Memory B cell (primary cell): ENCODE measurements around the gene DOK6.
"Not testable (repeated sequence)": the region's sequence is repeated elsewhere in the genome, so short reads cannot be mapped to it uniquely, and the experiment has no call there.

Source experiments
- ATAC-seq: fragments of 150-1000 bp; cut with Tn5 transposase; 2 replicates; pipeline ENCODE4 v1.10.0; 2021; ENCODE audit warnings: low read depth, mild to moderate bottlenecking, moderate library complexity
- DNase-seq, 2 donors: peaks; one replicate each; pipeline ENCODE4 v3.0.0; 2022; ENCODE audit warnings: low spot score in 2 of 2
- H3K27ac Mint-ChIP-seq: one replicate; pipeline ENCODE4 v1.8.0; 2022; ENCODE audit warnings: mild to moderate bottlenecking, moderate library complexity, mixed read lengths
- H3K27me3 Mint-ChIP-seq: one replicate; pipeline ENCODE4 v1.8.0; 2022; ENCODE audit warnings: mixed read lengths
- H3K36me3 Mint-ChIP-seq: one replicate; pipeline ENCODE4 v1.8.0; 2022; ENCODE audit warnings: mild to moderate bottlenecking, mixed read lengths
- H3K4me1 Mint-ChIP-seq: one replicate; pipeline ENCODE4 v1.8.0; 2022; ENCODE audit warnings: mixed read lengths
- H3K4me3 Mint-ChIP-seq: one replicate; pipeline ENCODE4 v1.8.0; 2022; ENCODE audit warnings: mild to moderate bottlenecking, moderate library complexity, mixed read lengths
- H3K9me3 Mint-ChIP-seq: one replicate; pipeline ENCODE4 v1.8.0; 2022; ENCODE audit warnings: mixed read lengths

The DOK6 gene

DNA sequence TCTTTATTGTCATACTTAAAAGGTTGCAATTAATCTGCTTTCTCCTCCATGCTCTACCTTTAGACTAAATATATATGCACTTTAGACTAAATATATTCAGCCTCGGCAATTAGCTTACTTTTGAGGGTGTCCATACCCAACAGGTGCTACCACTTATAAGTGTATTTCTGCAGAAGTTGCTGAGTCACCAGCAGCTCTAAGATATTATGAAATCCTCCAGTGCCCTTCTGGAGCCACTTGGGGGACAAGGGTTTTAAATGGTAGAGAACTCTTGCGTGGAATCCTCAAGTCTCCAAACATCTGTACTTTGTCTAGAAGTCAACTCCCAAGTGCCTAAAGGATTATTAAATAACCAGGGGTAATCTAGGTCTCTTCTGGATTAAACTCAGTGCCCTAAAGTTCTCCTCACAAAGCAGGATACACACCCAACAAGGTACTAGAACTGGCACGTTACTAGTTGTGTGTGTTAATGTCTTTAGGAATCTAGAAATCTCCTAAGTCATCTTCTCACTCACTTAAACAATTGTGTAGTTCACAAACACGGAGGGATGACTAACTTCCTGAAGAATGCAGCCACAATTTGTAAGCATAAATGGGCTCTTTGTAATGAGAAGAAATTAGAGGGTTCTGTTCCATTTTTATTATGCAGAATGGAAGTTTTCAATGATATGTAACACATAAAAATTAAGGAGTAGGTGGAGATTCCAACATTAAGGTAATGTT lies 387.3 kb downstream of the DOK6 start:
- DNase-seq (no peak), ATAC-seq (no peak)
- H3K36me3 Mint-ChIP-seq = no peaks in the 10 kb centered on the region
- H3K27me3 Mint-ChIP-seq = no peaks in the 10 kb centered on the region
- H3K4me3 Mint-ChIP-seq = no peak overlapping the region
- H3K27ac Mint-ChIP-seq = no peak overlapping the region
- H3K9me3 Mint-ChIP-seq = peaks cover 3% of the 10 kb centered on the region
- H3K4me1 Mint-ChIP-seq = no peaks in the 10 kb centered on the region

DNA sequence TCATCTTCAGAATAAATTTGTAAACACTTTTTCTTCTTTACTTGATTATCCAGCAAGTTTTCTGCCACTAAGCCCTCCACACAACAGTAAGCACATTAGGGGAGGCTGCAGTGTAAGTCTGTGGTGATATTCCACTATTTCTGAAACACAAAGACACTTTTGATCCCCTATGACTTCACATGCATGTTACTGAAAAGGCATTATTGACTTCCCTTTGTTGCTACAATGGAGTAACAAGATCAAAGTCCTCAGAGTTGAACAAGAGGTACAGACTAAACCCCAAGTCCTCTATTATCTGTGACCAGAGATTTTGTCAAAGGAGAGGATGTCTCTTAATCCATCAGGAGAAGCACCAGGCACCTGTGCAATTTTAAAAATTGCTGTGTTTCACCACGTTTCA lies 389.1 kb downstream of the DOK6 start:
- H3K4me3 Mint-ChIP-seq = no peak overlapping the region
- ATAC-seq (no peak), DNase-seq (no peak)
- no peaks in the 10 kb centered on the region for H3K36me3 Mint-ChIP-seq
- no peaks in the 10 kb centered on the region for H3K4me1 Mint-ChIP-seq
- no peaks in the 10 kb centered on the region for H3K27me3 Mint-ChIP-seq
- H3K9me3 Mint-ChIP-seq = peaks cover 3% of the 10 kb centered on the region
- no peak overlapping the region for H3K27ac Mint-ChIP-seq

DNA sequence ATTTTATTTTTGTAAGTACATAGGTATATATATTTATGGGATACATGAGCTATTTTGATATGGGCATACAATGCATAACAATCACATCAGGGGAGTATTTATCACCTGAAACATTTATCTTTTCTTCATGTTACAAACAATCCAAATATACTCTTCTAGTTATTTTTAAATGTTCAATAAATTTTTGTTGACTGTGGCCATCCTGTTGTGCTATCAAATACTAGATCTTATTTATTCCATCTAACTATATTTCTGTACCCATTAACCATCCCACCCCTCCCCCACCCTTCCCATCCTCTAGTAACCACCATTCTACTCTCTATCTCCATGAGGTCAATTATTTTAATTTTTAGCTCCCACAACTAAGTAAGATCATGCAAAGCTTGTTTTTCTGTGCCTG lies 390.0 kb downstream of the DOK6 start:
- no peak for DNase-seq

DNA sequence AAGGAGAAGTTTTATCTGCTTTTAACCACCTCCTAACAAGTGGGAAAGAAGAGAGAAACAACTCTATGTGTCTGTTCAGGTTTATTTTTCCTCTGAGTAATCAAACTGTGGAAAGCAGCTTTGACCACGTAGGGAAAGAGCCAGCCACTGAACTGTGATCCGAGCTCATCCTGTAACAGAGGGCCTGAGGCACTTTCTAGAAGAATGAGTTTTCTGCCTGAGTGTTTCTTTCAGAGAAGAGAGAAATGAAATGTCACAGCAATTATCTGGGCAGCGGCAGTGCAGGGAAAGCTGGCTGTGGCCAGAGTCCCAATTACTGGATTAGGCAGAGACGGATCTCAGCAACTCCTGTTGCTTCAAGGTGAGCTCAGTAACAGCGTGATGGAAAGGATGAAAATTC lies 395.1 kb downstream of the DOK6 start:
- DNase-seq = no peak
- Mint-ChIP-seq H3K27me3 (peaks cover 5% of the 10 kb centered on the region), H3K9me3 (peaks cover 3% of the 10 kb centered on the region), H3K36me3 (no peaks in the 10 kb centered on the region), H3K27ac (no peak overlapping the region), H3K4me3 (no peak overlapping the region), H3K4me1 (no peaks in the 10 kb centered on the region)
- no peak for ATAC-seq

More for the DNA sequence above, 390.0 kb downstream of the DOK6 start:
- no peak overlapping the region for H3K27ac Mint-ChIP-seq
- H3K36me3 Mint-ChIP-seq = no peaks in the 10 kb centered on the region
- H3K4me1 Mint-ChIP-seq = no peaks in the 10 kb centered on the region
- ATAC-seq = no peak
- H3K9me3 Mint-ChIP-seq = peaks cover 3% of the 10 kb centered on the region
- H3K4me3 Mint-ChIP-seq = no peak overlapping the region
- no peaks in the 10 kb centered on the region for H3K27me3 Mint-ChIP-seq

DNA sequence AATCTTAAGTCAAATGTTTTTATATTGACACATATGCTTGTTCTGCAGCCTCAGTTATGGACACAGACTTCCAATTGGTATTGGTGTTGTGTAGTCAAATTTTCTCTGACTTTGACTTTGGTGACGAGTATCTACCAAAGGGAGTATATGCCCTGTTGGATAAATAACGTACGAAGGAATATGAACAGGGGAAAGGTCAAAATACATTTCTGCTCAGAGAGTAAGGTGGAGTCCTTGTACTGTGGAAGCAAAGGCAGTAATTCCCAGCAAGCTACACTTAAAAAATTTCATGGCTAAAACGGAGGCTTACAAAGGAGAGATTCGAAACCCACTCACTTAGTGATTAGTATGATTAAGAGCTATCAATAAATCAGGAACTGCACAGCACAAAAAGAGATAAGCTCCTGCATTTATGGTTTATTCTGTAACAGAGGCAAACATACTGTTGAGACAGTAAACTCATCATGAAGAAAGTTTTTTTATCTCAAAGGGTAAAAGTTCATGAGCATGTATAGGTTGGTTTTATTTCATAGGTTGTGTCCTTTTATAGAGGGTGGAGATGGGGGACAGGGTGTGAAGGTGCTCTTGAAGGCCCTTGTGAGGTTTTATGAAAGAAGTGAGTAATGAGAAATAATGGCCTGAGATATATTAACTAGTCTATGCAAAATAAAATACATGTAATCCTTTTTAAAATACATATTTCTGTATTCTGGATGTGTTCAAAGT lies 404.3 kb downstream of the DOK6 start:
- Mint-ChIP-seq H3K27me3 (peaks cover 2% of the 10 kb centered on the region), H3K36me3 (no peaks in the 10 kb centered on the region), H3K27ac (no peak overlapping the region), H3K4me3 (no peak overlapping the region), H3K9me3 (peaks cover 1% of the 10 kb centered on the region), H3K4me1 (no peaks in the 10 kb centered on the region)
- DNase-seq = no peak
- no peak for ATAC-seq

DNA sequence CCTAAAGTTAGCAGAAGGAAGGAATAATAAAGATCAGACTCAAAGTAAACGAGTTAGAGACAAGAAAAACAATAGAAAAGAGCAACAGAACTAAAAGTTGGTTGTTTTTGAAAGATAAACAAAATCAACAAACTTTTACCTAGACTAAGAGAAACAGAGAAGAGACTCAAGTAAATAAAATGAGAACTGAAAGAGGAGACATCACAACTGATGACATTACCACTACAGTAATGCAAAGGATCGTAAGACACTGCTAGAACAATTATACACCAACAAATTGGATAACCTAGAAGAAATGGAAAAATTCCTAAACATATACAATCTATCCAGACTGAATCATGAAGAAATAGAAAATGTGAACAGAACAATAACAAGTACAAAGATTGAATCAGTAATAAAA lies 407.7 kb downstream of the DOK6 start:
- Mint-ChIP-seq H3K4me3 (no peak overlapping the region), H3K9me3 (peaks cover 3% of the 10 kb centered on the region), H3K4me1 (no peaks in the 10 kb centered on the region), H3K27me3 (peaks cover 2% of the 10 kb centered on the region), H3K27ac (no peak overlapping the region), H3K36me3 (no peaks in the 10 kb centered on the region)
- DNase-seq (no peak), ATAC-seq (no peak)

DNA sequence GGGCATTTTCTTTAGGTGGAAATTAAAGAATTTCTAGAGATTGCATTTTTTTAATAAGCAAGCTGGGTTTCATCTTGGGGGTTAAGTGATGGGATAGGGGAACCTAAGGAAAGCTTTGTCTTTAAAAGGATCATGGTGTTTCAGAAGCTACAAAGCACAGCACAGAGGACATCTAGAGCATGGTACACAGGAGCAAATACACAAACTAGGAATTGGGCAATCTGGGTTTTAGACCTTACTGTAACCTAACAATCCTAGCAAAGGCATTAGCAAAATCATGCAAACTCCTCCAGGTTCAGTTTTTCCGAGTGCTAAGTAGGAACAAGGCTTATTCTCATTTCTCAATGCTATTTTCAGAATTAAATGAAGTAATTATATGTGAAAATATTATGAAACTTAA lies 412.9 kb downstream of the DOK6 start:
- Mint-ChIP-seq H3K27ac (no peak overlapping the region), H3K27me3 (no peaks in the 10 kb centered on the region), H3K9me3 (peaks cover 5% of the 10 kb centered on the region), H3K4me1 (peaks cover 2% of the 10 kb centered on the region), H3K4me3 (no peak overlapping the region), H3K36me3 (no peaks in the 10 kb centered on the region)
- no peak for ATAC-seq
- DNase-seq = no peak

DNA sequence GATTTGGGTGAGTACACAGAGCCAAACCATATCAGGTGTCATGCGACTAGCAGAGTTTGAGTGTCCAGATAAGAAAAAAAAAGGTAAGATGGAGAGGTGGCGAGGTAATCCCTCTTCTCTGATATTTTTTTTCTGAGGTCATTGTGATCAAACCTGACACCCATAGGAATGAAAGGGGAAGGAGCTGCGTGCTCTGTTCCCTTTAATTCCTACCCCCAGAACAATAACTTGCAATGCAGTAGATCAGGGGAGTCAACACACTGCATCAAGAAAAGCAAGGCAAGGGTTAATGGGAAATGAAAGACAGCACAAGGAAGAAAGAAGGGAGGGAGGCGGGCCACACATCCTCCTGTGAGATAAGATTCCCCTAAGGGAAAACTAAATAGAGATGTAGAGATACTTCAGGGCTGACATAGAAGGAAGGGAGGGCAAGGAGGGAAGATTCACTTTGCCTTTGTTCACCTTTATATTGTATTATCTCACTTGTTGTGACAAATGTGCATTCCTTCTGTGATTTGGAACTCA lies 414.2 kb downstream of the DOK6 start:
- Mint-ChIP-seq H3K36me3 (no peaks in the 10 kb centered on the region), H3K4me1 (peaks cover 2% of the 10 kb centered on the region), H3K9me3 (peaks cover 4% of the 10 kb centered on the region), H3K27ac (no peak overlapping the region), H3K4me3 (no peak overlapping the region), H3K27me3 (no peaks in the 10 kb centered on the region)
- DNase-seq (no peak), ATAC-seq (no peak)

DNA sequence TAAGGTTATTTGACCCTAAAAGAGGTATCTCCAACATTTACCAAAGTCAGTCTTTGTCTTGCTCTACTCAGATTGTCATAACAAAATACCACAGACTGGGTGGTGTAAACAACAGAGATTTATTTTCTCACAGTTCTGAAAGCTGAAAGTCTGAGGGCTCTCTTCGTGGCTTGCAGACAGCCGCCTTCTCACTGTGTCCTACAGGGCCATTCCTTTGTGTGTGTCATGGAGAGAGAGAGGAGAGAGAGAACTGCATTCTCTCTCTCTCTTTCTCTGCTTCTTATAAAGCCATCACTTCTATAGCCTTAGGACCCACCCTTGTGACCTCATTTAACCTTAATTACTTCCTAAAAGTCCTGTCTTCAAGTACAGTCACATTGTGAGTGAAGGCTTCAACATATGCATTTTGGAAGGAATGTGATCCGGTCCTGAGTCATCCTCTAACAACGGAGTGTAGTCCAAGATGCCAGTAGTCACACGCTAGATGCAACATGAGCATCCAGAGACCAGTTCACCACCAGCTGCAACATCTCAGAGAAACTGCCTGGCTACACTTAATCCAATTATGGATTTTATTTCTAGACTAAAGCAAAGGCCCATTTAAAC lies 416.8 kb downstream of the DOK6 start:
- no peak overlapping the region for H3K27ac Mint-ChIP-seq
- H3K9me3 Mint-ChIP-seq = peaks cover 3% of the 10 kb centered on the region
- H3K27me3 Mint-ChIP-seq = no peaks in the 10 kb centered on the region
- H3K36me3 Mint-ChIP-seq = no peaks in the 10 kb centered on the region
- no peak overlapping the region for H3K4me3 Mint-ChIP-seq
- DNase-seq = no peak
- ATAC-seq = no peak
- H3K4me1 Mint-ChIP-seq = peaks cover 2% of the 10 kb centered on the region

DNA sequence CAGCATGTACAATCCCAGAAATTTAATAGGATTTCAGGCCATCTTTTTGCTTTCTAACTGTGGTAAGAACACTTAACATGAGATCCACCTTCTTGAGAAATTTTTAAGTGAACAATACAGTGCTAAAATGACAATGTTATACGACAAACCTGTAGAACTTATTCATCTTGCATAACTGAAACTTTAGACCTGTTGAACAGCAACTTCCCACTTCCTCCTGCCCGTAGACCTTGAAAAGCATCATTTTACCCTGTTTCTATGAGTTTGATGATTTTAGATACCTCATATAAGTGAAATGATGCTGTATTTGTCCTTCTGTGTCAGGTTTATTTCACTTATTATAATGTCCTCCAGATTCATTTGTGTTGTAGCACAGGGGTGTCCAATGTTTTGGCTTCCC lies 418.8 kb downstream of the DOK6 start:
- ATAC-seq = no peak

DNA sequence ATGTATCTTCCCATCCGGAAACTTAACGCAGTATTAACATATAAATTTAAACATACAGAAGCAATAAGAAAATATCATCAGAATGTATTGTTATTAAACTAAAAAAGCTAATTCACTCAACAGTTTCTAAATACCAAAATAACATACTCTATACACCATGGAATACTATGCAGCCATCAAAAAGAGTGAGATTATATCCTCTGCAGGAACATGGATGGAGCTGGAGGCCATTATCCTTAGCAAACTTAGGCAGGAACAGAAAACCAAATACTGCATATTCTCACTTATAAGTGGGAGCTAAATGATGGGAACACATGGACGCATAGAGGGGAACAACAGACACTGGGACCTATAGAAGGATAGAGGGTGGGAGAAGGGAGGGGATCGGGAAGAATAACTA lies 419.9 kb downstream of the DOK6 start:
- Mint-ChIP-seq H3K4me1 (no peaks in the 10 kb centered on the region), H3K27ac (no peak overlapping the region), H3K36me3 (no peaks in the 10 kb centered on the region), H3K27me3 (no peaks in the 10 kb centered on the region), H3K4me3 (no peak overlapping the region), H3K9me3 (peaks cover 1% of the 10 kb centered on the region)
- no peak for DNase-seq
- no peak for ATAC-seq

More for the DNA sequence above, 418.8 kb downstream of the DOK6 start:
- peaks cover 2% of the 10 kb centered on the region for H3K4me1 Mint-ChIP-seq
- H3K27me3 Mint-ChIP-seq = no peaks in the 10 kb centered on the region
- H3K27ac Mint-ChIP-seq = no peak overlapping the region
- H3K4me3 Mint-ChIP-seq = no peak overlapping the region
- peaks cover 3% of the 10 kb centered on the region for H3K9me3 Mint-ChIP-seq
- H3K36me3 Mint-ChIP-seq = no peaks in the 10 kb centered on the region
- no peak for DNase-seq

DNA sequence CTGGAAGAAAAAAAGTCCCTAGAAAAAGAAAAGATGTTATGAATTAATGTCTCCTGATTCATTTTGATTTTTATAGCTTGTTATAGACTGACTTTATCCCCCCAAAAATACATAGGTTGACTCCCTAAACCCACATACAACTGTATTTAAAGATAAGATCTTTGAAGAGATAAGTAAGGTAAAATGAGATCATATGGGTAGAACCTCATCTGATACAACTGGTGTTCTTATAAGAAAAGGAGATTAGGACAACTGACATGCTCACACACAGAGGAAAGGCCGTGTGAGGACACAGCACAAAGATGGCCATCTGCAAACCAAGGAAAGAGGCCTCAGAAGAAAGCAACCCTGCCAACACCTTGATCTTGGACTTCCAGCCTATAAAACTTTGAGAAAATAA lies 429.5 kb downstream of the DOK6 start:
- H3K36me3 Mint-ChIP-seq = no peaks in the 10 kb centered on the region
- DNase-seq (no peak), ATAC-seq (no peak)
- H3K27ac Mint-ChIP-seq = no peak overlapping the region
- no peaks in the 10 kb centered on the region for H3K27me3 Mint-ChIP-seq
- no peak overlapping the region for H3K4me3 Mint-ChIP-seq
- H3K4me1 Mint-ChIP-seq = no peaks in the 10 kb centered on the region
- no peaks in the 10 kb centered on the region for H3K9me3 Mint-ChIP-seq

DNA sequence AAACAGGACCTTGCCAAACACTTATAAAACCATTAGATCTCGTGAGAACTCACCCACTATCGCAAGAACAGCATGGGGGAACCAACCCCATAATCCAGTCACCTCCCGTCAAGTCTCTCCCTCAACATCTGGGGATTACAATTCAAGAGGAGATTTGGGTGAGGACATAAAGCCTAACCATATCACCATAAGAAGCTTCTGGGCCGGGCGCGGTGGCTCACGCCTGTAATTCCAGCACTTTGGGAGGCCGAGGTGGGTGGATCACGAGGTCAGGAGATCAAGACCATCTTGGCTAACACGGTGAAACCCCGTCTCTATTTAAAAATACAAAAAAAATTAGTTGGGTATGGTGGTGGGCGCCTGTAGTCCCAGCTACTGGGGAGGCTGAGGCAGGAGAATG lies 434.3 kb downstream of the DOK6 start:
- H3K36me3 Mint-ChIP-seq, ATAC-seq, H3K27ac Mint-ChIP-seq, DNase-seq, H3K4me3 Mint-ChIP-seq, H3K9me3 Mint-ChIP-seq, H3K4me1 Mint-ChIP-seq, H3K27me3 Mint-ChIP-seq: not testable (repeated sequence)

DNA sequence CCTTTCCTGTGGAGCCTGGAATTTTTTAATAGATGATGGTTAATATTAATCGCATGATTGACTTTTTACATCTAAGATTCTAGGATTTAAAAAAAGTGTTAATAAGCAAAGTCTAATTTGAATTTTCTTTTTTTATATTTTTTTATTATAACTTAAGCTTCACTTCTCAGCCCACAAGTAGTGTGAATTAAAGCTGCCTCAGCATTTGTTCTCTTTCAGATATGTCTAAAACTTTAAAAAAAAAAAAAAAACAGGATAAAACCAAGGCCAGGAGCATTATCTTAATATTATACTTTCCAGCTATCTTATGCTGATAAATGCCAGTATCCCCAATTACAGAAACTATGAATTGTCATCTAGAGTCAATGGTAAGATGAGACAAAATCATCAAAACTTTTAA lies 437.3 kb downstream of the DOK6 start:
- ATAC-seq (no peak), DNase-seq (no peak)
- Mint-ChIP-seq H3K27ac (no peak overlapping the region), H3K27me3 (peaks cover 4% of the 10 kb centered on the region), H3K36me3 (no peaks in the 10 kb centered on the region), H3K4me1 (peaks cover 4% of the 10 kb centered on the region), H3K9me3 (peaks cover 1% of the 10 kb centered on the region), H3K4me3 (no peak overlapping the region)
